Loucy (cell line): ENCODE measurements around the gene SNX25.

Experiments
- CTCF ChIP-seq: fragments of 200-600 bp; sonication (generic); conservative IDR thresholded peaks from 2 replicates; pipeline ENCODE4 v1.5.1; 2014; ENCODE audit warnings: mild to moderate bottlenecking, antibody characterized with exemption, low read length
- EZH2phosphoT487 ChIP-seq: fragments of 200-600 bp; IDR thresholded peaks from 2 replicates; pipeline ENCODE4 v1.6.1; 2018; ENCODE audit warnings: antibody characterized with exemption, mild to moderate bottlenecking, moderate library complexity, borderline replicate concordance

- TF ChIP-seq CTCF = no peak
- no peak for TF ChIP-seq EZH2phosphoT487
These were observed 34.5 kb downstream of the SNX25 start for GRCh38 chr4:185243879-185244278.
